Stimulated activated CD4-positive, alpha-beta T cell treated with anti-CD3 and anti-CD28 coated beads, Interleukin-1b, Interleukin-23, amount 100 ng/mL, for 1 hour (primary cell): ENCODE data around the gene NKX6-2.
"Not testable (repeated sequence)": the region's sequence is repeated elsewhere in the genome, so short reads cannot be mapped to it uniquely, and the experiment has no call there.

Source experiments
- DNase-seq, 2 donors: peaks; one replicate each; pipeline ENCODE4 v3.0.0-alpha.2; 2020; ENCODE audit warnings: low read depth in 2 of 2

NKX6-2 gene

DNA sequence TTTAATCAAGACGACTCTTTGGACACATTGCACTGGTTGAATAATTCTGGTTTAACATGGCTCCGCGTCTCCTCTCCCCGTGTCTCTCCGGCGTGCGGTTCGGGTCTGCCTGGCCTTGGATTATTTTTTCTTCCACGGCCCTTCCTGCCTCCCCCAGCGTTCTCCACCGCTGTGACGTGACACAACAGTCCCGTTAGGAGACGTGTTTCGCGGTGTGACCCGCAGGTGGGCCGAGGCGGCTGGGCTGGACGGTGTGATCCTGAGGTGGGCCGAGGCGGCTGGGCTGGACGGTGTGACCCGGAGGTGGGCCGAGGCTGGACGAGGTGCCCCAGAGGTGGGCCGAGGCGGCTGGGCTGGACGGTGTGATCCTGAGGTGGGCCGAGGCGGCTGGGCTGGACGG, 12.0 kb upstream of the NKX6-2 start:
- not testable (repeated sequence) for DNase-seq

DNA sequence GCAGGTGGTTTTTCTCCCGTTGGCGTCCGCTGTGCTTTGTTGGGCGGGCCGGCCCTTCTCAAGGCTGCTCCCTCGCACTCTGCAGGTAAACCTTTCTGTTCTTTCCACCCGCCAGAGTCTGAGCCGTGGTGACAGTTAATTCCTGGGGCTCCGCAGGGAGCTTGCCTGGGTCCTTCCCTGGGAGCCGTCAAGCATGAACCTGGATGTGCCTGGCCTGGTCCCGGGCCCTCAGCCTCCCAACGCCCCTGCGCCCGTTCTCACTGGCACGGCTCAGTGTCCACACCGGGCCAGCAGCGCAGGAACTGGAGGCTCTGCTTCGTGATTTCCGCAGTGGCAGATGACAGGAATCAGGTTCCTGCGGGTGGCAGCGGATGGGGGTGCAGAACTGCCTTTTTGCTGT, 10.9 kb upstream of the NKX6-2 start:
- DNase-seq: no peak

DNA sequence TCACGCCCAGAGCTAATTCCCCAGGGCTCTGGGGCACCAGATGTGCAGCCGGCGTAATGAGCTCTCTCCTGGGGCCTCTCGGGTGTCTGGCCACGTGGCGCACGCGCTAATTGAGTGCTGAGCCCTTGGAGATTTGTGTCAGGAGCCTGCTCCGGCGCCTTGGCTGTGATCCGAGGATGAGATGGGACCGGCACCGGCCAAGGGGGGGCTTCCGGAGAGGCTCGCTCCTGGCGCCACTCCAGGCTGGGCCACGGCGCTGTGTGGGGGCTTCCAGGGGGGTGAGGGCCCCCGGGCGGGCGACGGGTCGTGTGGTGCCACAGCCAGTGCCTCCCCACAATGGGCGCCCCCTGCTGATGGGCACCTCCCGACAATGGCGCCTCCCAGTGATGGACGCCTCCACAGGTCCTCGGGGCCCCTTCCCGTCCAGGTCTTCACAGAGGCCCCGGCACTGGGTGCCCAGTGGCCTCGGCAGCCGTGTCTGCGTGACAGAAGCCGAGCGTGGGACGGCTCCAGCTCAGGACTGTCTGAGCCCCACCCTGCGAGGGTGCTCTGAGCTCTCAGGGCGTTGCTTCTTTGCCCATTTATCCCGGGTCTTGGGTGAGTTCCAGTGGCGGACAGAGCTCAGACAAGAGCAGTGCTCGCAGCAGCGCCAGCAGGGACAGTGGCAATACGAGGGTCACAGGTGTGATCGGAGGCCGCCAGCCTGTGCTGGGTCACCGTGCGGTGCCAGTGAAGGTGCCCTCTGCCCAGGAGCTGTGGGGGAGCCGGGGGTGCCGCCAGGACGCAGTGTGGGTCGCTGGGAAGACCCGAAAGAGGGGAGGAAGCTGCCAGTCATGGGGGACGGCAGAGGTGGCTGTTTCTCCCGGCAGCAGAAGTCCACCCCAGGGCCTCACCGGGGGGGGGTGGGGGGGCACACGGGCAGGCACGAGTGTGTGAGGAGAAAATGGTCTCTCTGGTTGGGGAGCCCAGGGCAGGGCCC, 8.2 kb upstream of the NKX6-2 start:
- DNase-seq: no peak

DNA sequence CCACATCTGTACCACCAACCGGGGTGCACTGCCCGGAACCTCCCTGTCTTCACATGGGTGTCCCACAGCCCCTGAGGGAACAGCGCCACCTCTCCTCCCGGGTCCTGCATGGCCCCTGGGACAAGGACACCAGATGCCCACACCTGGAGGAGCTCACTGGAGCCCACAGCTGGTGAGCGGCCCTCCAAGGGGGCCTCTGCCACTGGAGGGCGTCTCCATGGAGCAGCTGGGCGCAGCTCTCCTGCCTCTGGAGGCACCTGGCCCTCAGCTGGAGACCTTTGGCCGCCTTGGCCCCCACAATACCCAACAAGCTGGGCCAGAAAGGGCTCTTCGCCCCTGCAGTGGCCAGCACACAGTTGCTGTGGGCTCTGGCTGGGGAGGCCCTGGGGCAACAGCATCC, 7.3 kb upstream of the NKX6-2 start:
- DNase-seq: no peak

DNA sequence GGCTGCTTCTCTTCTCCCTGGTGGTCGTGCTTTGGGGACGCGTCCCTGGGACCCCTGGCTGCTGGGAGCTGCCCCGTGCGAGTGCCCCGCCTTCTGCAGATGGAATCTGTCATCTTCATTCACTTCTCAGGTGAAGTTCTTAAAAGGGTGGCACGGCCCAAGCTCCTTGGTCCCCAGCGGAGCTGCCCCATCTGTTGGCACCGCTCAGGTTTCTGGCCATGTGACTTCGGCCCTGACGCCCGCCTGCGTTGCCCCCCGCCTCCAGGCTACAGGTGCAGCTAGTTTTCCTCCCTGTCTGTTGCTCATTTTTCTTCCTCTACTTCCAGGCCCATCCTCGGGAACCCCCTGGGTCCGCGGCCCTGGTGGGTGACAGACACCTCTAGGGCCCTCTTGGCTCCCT, 6.8 kb upstream of the NKX6-2 start:
- no peak for DNase-seq

DNA sequence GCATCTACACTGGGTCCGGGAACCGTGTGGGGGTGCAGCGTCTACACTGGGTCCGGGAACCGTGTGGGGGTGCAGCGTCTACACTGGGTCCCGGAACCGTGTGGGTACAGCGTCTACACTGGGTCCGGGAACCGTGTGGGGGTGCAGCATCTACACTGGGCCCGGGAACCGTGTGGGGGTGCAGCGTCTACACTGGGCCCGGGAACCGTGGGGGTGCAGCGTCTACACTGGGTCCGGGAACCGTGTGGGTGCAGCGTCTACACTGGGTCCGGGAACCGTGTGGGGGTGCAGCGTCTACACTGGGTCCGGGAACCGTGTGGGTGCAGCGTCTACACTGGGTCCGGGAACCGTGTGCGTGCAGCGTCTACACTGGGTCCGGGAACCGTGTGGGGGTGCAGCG, 6.2 kb upstream of the NKX6-2 start:
- DNase-seq: not testable (repeated sequence)

DNA sequence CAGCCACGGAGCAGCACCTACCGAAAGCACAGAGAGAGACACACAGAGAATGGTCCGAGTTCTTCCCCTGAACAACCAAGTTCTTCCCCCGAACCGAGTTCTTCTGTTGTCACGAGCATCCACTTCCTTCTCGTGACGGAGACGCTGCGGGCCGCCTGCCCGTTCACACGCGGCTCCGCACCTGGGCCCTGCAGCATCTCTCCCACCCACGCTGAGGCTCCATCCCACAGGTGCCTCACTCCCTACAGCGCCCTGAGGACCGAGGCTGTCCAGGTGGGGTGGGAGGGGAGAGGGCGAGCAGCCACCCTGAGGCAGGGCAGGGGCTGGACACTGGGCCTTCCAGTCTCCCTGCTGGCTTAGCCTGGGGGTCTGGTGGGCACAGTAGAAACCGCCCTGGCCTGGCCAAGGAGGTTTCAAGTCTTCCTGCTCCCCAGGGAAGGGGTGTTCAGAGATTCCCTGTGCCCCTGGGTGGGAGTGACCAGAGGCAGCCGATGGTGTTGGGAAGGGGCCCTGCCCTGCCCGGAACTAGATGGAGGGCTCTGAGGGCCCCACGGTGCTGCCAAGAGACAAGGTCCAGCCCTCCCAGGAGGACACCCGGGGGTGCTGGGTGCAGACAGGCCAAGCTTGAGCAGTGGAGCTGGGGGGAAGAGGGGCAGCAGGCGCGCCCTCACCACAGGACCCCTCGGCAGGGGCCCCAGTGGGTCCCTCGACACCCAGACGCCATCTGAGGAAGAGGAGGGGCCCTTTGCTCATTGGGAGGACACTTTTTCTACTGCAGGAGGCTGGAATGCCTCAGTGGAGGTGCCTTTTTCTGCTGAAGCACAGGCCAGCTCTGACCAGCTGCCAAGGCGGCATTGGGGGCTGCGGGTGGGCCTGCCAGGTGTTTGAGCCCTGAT, 5.2 kb upstream of the NKX6-2 start:
- no peak for DNase-seq

DNA sequence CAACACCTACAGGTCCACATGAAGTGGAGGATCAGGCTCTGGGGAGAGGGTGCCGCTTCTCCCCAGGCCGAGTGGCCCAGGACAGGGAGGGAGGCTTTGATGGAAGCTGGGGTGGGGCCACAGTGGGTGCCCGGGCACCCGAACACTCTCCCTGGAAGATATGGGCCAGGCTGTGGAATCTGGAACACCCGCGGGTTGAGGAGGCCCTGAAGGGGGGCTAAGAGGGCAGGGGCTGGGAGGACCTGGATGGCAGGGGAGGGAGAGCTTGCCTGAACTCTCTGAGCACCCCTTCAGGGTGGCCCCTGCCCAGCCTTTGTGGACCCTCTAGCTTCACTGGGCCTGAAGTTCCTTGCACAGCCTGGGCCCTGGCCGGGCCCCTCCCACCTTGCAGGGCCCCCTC, 4.5 kb upstream of the NKX6-2 start:
- DNase-seq: no peak

DNA sequence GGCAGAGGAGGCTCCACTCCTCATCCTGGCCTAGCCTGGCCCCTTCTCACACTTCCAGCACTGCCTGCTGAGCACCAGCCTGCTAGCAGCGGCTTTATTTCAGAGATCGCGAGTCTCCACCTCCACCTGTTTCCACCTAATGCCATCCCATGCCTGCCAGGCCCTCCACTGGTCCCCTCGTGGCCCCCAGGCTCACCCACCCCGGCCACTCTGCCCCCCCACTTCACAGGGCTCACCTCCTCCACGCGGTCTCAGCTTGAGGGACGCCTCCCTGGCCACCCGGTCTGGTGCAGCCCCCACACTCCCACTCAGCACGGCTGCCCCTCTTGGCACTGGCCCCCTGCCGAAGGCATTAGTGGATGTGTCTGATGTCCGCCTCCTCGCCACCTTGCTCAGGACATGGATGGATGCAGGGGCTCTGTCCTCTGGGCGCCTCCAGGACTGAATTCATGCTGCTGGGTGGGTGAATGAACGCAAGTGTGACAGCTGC, 3.8 kb upstream of the NKX6-2 start:
- no peak for DNase-seq

DNA sequence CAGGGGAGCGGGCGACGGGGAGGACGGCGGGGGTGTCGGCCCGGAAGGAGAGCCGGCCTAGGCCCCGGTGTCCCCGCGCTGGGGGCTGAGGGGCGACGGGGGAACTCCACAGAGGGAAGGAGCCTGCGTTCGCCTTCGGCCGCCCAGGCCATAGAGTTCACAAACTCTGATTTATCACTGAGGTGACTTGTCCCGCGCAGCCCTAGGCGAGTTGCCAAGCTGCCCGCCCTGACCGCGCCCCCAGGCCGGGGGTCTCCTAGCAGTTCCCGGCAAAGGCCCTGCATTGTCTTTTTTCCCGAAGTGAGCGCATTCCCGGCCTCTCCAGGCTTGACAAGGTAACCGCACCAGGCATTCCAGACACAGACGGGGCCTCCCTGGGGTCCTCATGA, 2.9 kb upstream of the NKX6-2 start:
- no peak for DNase-seq

DNA sequence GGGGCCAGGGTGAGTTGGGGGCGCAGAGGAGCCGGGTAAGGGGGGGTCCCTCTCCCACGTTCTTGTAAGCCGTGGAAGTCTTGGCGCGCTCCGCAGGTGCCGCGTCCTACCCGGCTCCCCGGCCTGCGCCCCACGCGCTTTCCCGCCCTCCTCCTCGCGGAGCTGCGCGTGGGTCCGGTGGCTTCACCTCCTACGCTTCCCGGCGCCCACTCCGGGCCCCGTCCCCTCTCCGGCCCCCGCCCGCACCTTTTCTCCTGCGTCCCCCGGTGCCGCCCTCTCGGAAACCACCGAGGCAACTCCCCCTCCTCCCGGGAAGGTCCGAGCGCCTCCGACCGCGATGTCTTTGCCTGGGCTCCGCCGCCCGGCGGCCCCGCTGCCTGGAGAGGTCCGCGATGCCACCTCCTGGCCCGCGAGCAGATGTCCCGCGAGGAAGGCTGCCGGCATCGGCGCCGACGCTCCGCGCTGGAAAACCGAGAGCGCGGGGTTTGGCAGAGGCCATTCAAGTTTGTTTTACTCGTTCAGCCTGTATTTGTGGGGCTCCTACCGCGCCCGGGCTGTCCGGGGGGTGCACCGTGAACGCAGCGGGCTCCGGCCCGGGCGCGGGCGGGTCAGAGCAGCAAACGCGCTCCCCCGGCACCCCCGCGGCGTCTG, 2.4 kb upstream of the NKX6-2 start:
- no peak for DNase-seq

DNA sequence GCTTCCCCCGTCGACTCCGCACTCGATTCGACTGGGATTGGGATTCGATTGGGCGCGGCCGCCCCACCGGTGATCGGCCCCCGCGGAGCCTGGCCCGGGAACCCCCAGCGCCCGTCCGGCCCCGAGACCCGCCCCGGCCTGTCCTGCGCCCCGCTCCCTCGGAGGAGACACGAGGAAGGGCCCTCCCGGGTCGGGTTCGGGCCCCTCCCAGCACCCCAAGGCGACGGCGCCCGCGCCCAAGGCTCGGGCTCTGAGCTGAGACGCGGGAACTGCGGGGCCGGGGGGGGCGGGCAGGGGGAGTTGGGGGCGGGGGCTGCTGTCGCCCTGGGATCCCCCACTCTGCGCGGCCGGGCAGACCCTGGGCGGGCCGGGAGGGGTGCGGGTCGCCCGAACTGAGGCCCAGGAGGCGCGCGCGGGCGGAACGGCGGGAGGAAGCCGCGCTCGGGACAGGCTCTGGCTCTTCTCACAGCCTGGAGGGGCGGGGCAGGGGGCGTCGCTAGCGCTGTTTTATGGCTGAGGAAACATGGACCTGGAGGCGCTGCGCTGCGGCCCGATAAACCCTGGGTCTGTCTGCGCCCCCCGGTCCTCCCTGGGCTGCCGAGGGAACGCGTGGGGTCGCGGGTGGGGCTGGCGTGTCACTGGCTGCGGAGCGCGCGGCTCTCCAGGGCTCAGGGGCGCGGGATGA, 1.7 kb upstream of the NKX6-2 start:
- no peak for DNase-seq

DNA sequence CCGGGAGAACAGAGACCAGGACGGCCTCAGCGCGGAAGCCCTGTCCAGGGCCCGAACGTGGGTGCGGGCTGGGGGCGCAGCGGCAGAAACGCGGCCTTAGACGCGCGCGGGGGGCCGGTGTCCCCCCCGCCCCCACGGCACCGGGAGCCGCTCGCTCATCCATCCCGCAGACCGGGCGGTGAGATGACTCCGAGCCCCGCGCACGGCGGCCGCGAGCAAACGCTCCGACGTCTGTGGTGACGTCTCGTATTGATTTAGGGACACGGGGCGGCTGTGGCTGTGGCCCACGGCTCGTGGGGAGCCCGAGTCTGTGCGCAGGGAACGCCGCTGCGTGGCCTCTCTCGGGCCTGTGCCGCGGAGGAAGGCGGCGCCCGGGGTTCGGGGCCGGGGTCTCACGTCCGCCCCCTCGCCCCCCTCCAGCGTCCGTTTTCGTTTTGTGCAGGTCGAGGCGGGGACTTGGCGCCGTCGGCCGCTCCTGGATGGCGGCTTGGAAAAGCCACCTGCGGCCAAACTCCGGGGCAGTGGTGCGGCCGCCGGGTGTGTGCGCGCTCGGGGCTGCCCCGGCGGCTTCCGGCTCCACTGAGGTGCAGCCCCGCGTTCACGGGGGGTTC, 1.0 kb upstream of the NKX6-2 start:
- no peak for DNase-seq

DNA sequence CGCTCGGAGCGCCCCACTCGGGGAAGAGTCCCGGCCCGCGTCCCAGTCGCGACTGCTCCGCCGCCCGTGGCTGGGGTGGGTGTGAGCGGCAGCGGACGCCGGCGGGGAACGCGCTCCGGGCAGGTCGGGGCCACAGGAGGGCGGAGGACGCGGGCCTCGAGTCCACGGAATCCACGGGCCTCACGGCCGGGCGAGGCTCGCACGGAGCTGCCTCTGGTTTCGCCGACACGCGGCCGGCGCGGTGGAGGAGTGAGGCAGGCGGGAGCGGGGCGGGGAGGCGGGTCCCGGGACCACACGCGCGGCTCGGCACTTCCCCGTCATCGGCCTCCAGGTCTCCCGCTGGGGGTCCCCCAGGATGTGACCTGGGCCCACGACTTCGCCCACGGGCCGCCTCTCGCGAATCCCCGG, 533 bp upstream of the NKX6-2 start:
- no peak for DNase-seq

DNA sequence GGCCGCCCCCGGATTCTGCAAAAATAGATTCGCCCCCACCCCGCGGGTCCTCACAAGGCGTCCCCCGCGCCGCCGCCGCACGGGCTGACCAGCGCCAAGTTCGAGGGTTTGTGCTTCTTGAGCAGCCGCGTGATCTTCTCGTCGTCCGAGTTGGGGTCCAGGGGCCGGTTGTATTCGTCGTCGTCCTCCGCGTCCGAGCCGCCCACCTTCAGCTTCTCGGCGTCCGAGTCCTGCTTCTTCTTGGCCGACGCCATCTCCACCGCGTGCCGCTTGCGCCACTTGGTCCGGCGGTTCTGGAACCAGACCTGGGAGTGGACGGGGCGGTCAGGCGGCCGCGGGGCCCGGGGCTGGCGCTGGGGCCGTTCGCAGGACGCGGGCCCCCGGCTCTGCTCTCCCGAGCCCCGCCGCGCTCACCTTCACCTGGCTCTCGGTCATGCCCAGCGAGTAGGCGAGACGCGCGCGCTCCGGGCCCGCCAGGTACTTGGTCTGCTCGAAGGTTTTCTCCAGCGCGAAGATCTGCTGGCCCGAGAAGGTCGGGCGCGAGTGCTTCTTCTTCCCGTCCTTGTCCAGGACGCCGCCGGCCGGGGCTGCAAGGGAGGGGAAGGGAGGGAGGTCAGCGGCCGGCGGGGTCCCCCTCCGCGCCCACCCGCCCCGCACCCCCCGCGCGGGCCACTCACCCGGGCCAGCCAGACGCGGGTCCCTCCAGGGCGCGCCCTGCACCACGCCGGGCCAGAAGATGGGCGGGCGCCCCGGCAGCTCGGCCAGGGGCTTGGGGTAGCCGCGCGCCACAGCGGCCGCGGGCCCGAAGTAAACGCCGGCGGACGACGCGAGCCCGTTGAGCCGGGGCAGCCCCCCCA, 853 bp downstream of the NKX6-2 start:
- no peak for DNase-seq

DNA sequence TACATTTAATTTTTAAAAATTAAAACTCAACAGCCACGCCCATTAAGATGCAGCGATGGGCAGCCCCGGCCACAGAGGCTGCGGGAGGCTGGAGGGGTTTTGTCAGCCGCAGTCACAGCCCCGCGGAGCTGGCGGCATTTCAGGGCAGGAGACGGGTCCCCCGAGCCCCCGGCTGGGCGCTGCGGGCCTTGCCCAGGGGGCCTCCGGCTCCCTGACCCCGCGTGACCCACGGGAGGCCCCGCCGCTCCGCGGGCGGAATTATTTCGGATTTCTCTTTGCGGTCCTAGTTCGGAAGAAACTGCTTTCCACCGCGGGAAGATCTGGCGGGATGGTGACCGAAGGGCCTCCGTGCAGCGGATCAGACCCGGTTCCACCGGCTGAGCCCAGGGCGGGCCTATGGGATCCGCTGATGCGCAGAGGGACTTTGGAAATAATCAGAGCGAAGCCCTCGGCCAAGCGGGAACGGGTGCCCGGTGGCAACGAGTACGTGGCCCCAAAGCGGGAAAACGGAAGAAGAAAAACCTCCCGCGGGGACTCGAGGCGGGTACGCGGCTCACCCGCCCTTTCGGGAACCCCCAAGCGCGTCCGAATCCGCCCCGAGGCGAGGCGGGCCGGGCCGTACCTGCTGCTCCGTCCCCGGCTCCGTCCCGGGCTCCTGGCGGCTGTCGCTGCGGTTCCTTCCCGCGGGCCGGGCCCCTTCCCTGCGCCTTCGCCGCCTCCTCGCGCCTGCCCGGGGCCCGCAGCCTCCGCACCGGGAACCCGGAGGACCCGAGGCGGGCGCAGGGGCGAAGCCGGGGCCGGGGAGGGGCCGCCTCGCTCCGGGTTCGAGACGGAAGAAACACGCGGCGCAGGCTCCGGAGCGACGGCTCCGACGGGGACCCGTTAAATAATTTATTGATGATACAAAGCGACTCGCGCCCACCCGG, 1.7 kb downstream of the NKX6-2 start:
- no peak for DNase-seq

DNA sequence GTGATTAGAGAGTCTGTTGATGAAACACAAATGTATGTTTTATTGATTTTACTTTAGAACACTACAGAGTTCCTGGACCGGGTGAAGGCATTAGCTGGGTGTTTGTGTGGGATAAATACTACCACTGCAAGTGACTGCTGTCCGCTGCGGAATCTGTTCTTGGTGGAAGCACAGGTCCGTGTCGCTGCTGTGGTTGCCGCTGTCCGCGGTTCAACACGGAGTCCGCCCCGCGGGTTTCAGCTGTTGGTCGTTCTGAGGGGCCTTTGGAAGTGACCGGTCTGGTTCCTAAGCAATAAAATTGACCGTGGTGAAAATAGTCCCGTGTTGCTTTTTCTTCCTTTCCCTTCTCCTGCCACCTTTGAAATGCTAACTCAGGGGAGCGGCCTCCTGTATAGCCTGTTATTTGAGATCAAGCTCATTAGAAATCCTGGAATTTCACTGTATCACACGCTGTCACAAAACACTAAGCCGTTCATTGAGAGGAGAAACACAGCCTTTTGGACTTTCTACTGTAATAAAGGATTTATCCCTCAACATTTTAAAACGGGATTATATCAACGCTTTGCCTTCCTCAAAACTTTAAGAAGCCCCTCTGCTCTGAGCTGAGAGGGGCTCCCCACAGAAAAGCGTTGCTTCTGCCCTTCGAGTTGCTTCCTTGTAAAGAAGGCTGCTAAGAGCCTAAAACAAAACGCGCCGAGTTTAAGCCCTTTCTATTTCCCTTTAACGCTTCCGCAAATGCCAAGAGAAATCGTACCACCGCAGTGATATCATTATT, 2.6 kb downstream of the NKX6-2 start:
- DNase-seq: no peak

DNA sequence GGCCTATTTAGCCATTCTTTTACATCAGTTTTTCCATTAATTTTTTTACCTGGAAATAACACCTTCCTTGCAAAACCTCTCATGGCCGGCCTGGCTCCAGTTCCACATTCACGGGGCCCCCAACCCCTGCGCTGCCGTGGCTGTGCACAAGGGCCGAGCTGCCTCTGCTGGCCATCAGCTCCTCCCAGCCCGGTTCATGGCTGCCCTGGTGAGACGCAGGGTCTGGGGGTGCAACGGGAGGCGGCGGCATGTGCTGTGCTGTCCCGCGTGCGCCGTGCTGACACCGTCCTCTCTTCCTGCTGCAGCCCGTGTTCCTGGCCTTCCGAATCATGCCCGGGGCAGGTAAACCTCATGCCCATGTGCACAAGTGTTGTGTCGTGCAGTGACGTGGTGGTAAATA, 4.4 kb downstream of the NKX6-2 start:
- DNase-seq: no peak
